HepG2 (cell line): ENCODE measurements around the gene GRM8.

Experiments
- FOXP1 ChIP-seq, 2 experiments: fragments of 450-650 bp in 1 of 2; IDR thresholded peaks; 2 replicates each; pipeline ENCODE4 v1.6.1; 2017 to 2018; ENCODE audit warnings: antibody characterized with exemption in 1 of 2
- IRF9 ChIP-seq: sonication (generic); formaldehyde crosslinking; IDR thresholded peaks from 2 replicates; pipeline ENCODE4 v1.8.0; 2022; ENCODE audit warnings: missing genetic modification reagents, mild to moderate bottlenecking, borderline replicate concordance
- KAT2B ChIP-seq: fragments of 150-350 bp; IDR thresholded peaks from 2 replicates; pipeline ENCODE4 v1.6.1; 2014; ENCODE audit warnings: low read depth, low read length, borderline replicate concordance
- KDM1A ChIP-seq: IDR thresholded peaks from 2 replicates; pipeline ENCODE4 v1.6.1; 2016; ENCODE audit warnings: missing compliant biosample characterization
- MAFK ChIP-seq, 2 experiments: IDR thresholded peaks in 1 of 2; conservative IDR thresholded peaks in 1 of 2; 2 replicates each; pipeline ENCODE4 v1.6.1; 2011; ENCODE audit warnings: improper control_type of control experiment in 2 of 2, low read length in 2 of 2
- NKX3-1 ChIP-seq: sonication (generic); formaldehyde crosslinking; IDR thresholded peaks from 2 replicates; pipeline ENCODE4 v1.5.0; 2020; ENCODE audit warnings: missing genetic modification reagents
- NR3C1 ChIP-seq: sonication (generic); formaldehyde crosslinking; IDR thresholded peaks from 2 replicates; pipeline ENCODE4 v1.4.0; 2020; ENCODE audit warnings: missing genetic modification reagents
- PAF1 ChIP-seq: IDR thresholded peaks from 2 replicates; pipeline ENCODE4 v1.6.1; 2016; ENCODE audit warnings: missing genetic modification reagents, missing compliant biosample characterization
- POLR2A ChIP-seq, 2 experiments: IDR thresholded peaks; 2 replicates each; pipeline ENCODE4 v1.6.1; 2011; ENCODE audit warnings: low read depth in 2 of 2, low read length in 2 of 2, mild to moderate bottlenecking in 1 of 2, moderate library complexity in 1 of 2; ENCODE audit not compliant: insufficient read depth in 1 of 2
- ZFP36 ChIP-seq: fragments of 150-350 bp; IDR thresholded peaks from 2 replicates; pipeline ENCODE4 v1.6.1; 2018; ENCODE audit warnings: borderline replicate concordance, low read length, low read depth; ENCODE audit not compliant: partially characterized antibody
- ZFP90 ChIP-seq: sonication (generic); formaldehyde crosslinking; IDR thresholded peaks from 2 replicates; pipeline ENCODE4 v1.8.0; 2022; ENCODE audit warnings: missing genetic modification reagents, mild to moderate bottlenecking, inconsistent platforms, borderline replicate concordance
- ZNF468 ChIP-seq: sonication (generic); formaldehyde crosslinking; IDR thresholded peaks from 2 replicates; pipeline ENCODE4 v1.8.0; 2022; ENCODE audit warnings: mild to moderate bottlenecking, moderate library complexity, missing genetic modification reagents

GRCh38 chr7:127158659-127159058 lies 94.1 kb downstream of the GRM8 start:
- no peak for TF ChIP-seq PAF1 (CRISPR knock-in tag)
- no peak for TF ChIP-seq NR3C1 (CRISPR knock-in tag)
- no peak for TF ChIP-seq ZFP36
- no peak for TF ChIP-seq POLR2A (IDR thresholded peaks at IDR 0.05; ENCODE audit: insufficient read depth in 1 of 2, low read depth in 2 of 2, low read length in 2 of 2)
- no peak for TF ChIP-seq KDM1A (CRISPR knock-in tag)
- no peak for TF ChIP-seq NKX3-1 (CRISPR knock-in tag)
- TF ChIP-seq IRF9 (CRISPR knock-in tag) = no peak
- TF ChIP-seq KAT2B = no peak
- no peak for TF ChIP-seq ZNF468 (CRISPR knock-in tag)
- no peak for TF ChIP-seq MAFK (conservative IDR thresholded peaks at IDR 0.05 in 1 of 2, IDR thresholded peaks at IDR 0.05 in 1 of 2; ENCODE audit: low read length in 2 of 2)
- no peak for TF ChIP-seq ZFP90 (CRISPR knock-in tag)
- TF ChIP-seq FOXP1 (IDR thresholded peaks at IDR 0.05) = no peak
- no peak for TF ChIP-seq FOXP1 (CRISPR knock-in tag; IDR thresholded peaks at IDR 0.05)
